Measurements from ENCODE around the gene TBC1D22B.

- TF ChIP-seq POLR2A (IDR thresholded peaks at IDR 0.05; ENCODE audit: low read depth, low read length) (no peak), POLR2AphosphoS5 (IDR thresholded peaks at IDR 0.05; ENCODE audit: low read depth, low read length) (no peak), PAX5 (IDR thresholded peaks at IDR 0.05; ENCODE audit: insufficient read depth, low read length, severe bottlenecking) (no peak), TAF1 (IDR thresholded peaks at IDR 0.05; ENCODE audit: low read depth, low read length) (no peak), SPI1 (IDR thresholded peaks at IDR 0.05; ENCODE audit: low read depth, low read length) (no peak), POU2F2 (IDR thresholded peaks at IDR 0.05; ENCODE audit: low read depth, low read length) (no peak)
These were observed 93.5 kb downstream of the TBC1D22B start for GRCh38 chr6:37351027-37351426.

All from GM12891 (cell line).